Keratinocyte (primary cell): Measurements from ENCODE around the gene PRAMEF11. TPM values are rescaled to one million over a fixed set of nuclear protein-coding genes. Genes with fewer than 3 reads are reported as not detected.

Source experiments
- DNase-seq: peaks from one replicate; pipeline ENCODE4 v3.0.0-alpha.2; 2011; ENCODE audit warnings: low read depth, missing footprints, low spot score
- FAIRE-seq: peaks from 2 replicates; lab custom pipeline; 2011; peaks lifted over from hg19 to GRCh38; lab: Jason Lieb, UNC
- H2AFZ ChIP-seq: 2 replicates; pipeline ENCODE4 v1.6.0; 2012; ENCODE audit warnings: low read length, control low read depth, inconsistent platforms; ENCODE audit not compliant: control insufficient read depth
- H3K27ac ChIP-seq: 2 replicates; pipeline ENCODE4 v1.5.1; 2011; ENCODE audit warnings: low read length; ENCODE audit not compliant: control insufficient read depth, insufficient read depth
- H3K27me3 ChIP-seq: 3 replicates; pipeline ENCODE4 v1.6.0; 2011; ENCODE audit warnings: low read length; ENCODE audit not compliant: control insufficient read depth, insufficient read depth; ENCODE audit errors: extremely low read depth
- H3K36me3 ChIP-seq, 2 experiments: 2 replicates in 1 of 2; 3 replicates in 1 of 2; pipeline ENCODE4 v1.5.1; 2011; ENCODE audit warnings: low read length in 2 of 2, mild to moderate bottlenecking in 1 of 2; ENCODE audit not compliant: control insufficient read depth in 2 of 2, insufficient read depth in 2 of 2; ENCODE audit errors: extremely low read depth in 1 of 2
- H3K4me1 ChIP-seq: 3 replicates; pipeline ENCODE4 v1.5.1; 2011; ENCODE audit warnings: low read length; ENCODE audit not compliant: control insufficient read depth, insufficient read depth; ENCODE audit errors: extremely low read depth
- H3K4me2 ChIP-seq: 3 replicates; pipeline ENCODE4 v1.6.0; 2011; ENCODE audit warnings: low read depth, low read length; ENCODE audit not compliant: control insufficient read depth, insufficient read depth; ENCODE audit errors: extremely low read depth
- H3K4me3 ChIP-seq, 3 experiments: fragments of 200-600 bp in 1 of 3; sonication (generic) in 1 of 3; 2 replicates in 2 of 3; 3 replicates in 1 of 3; pipeline ENCODE4 v1.5.1; 2011 to 2016; ENCODE audit warnings: low read length in 3 of 3, mild to moderate bottlenecking in 3 of 3, control low read depth in 2 of 3, inconsistent platforms in 1 of 3, low read depth in 1 of 3, mixed read lengths in 1 of 3, mixed run types in 1 of 3, moderate library complexity in 1 of 3; ENCODE audit not compliant: control insufficient read depth in 2 of 3, insufficient read depth in 2 of 3; ENCODE audit errors: extremely low read depth in 1 of 3
- H3K79me2 ChIP-seq: 2 replicates; pipeline ENCODE4 v1.6.0; 2012; ENCODE audit warnings: low read length; ENCODE audit not compliant: control insufficient read depth, insufficient read depth
- H3K9ac ChIP-seq: 3 replicates; pipeline ENCODE4 v1.6.0; 2011; ENCODE audit warnings: low read length; ENCODE audit not compliant: control insufficient read depth, insufficient read depth; ENCODE audit errors: extremely low read depth
- H3K9me1 ChIP-seq: 3 replicates; pipeline ENCODE4 v1.6.0; 2011; ENCODE audit warnings: low read length; ENCODE audit not compliant: control insufficient read depth, insufficient read depth; ENCODE audit errors: extremely low read depth
- H3K9me3 ChIP-seq: 2 replicates; pipeline ENCODE4 v1.5.1; 2012; ENCODE audit warnings: low read depth, low read length; ENCODE audit not compliant: control insufficient read depth
- H4K20me1 ChIP-seq: 3 replicates; pipeline ENCODE4 v1.6.0; 2011; ENCODE audit warnings: low read length; ENCODE audit not compliant: control insufficient read depth, insufficient read depth; ENCODE audit errors: extremely low read depth
- CTCF ChIP-seq, 3 experiments: IDR thresholded peaks in 1 of 3; conservative IDR thresholded peaks in 1 of 3; optimal IDR thresholded peaks in 1 of 3; 2 replicates in 2 of 3; 3 replicates in 1 of 3; pipeline versions ENCODE3 to v1.5.1; 2011; ENCODE audit warnings: low read length in 3 of 3, mild to moderate bottlenecking in 3 of 3, moderate library complexity in 2 of 3, control low read depth in 1 of 3, inconsistent platforms in 1 of 3; ENCODE audit not compliant: insufficient read depth in 2 of 3; ENCODE audit errors: extremely low read depth in 1 of 3
- EZH2 ChIP-seq: IDR thresholded peaks from one replicate; pipeline ENCODE4 v1.6.1; 2012; ENCODE audit warnings: inconsistent platforms, mild to moderate bottlenecking, low read length, moderate library complexity
- dilution Hi-C: fragments of 300-500 bp; cut with MboI; formaldehyde crosslinking; loops from one replicate; pipeline ENCODE4 v1.7.0; 2020; ENCODE audit warnings: low sequenced_read_pairs; ENCODE audit not compliant: extremely low pct_ligation_motif_present
- polyA plus RNA-seq, 5 experiments: library from polyadenylated mRNA; depleted of rRNA in 3 of 5; stranded (reverse) in 3 of 5; stranded (forward) in 1 of 5; unstranded in 1 of 5; fragments of >200 nt; gene quantifications; 1 replicate in 1 of 5; 2 replicates in 3 of 5; 3 replicates in 1 of 5; pipeline versions ENCODE4 v1.2.1 to v1.2.3, GENCODE V29; 2011 to 2012; ENCODE audit warnings: missing spikeins in 2 of 5, low read depth in 1 of 5, low replicate concordance in 1 of 5

Gene PRAMEF11
- polyA plus RNA-seq, 1 donor (not counting 4 experiments of a cell fraction or from before 2014, with no cell fraction given): not detected

GRCh38 chr1:12775443-12775842 lies 55.8 kb downstream of the PRAMEF11 start:
- H3K4me2 ChIP-seq: no peak overlapping the region
- H3K4me3 ChIP-seq: no peak overlapping the region
- dilution Hi-C loops: no loop called here
- H4K20me1 ChIP-seq: no peaks in the 10 kb centered on the region
- no peak for FAIRE-seq
- TF ChIP-seq CTCF (optimal IDR thresholded peaks at IDR 0.05 in 1 of 3, IDR thresholded peaks at IDR 0.05 in 1 of 3, conservative IDR thresholded peaks at IDR 0.05 in 1 of 3; ENCODE audit: extremely low read depth in 1 of 3, insufficient read depth in 2 of 3, low read length in 3 of 3) (no peak), EZH2 (no peak)
- H3K36me3 ChIP-seq: no peaks in the 10 kb centered on the region
- no peak overlapping the region for H3K27ac ChIP-seq
- H3K79me2 ChIP-seq: no peaks in the 10 kb centered on the region
- no peaks in the 10 kb centered on the region for H3K4me1 ChIP-seq
- H3K9me1 ChIP-seq: no peaks in the 10 kb centered on the region
- H3K9me3 ChIP-seq: no peaks in the 10 kb centered on the region
- no peak overlapping the region for H2AFZ ChIP-seq
- DNase-seq: no peak
- no peak overlapping the region for H3K9ac ChIP-seq
- no peaks in the 10 kb centered on the region for H3K27me3 ChIP-seq

GRCh38 chr1:12774801-12775345 lies 56.3 kb downstream of the PRAMEF11 start:
- TF ChIP-seq EZH2 (no peak), CTCF (optimal IDR thresholded peaks at IDR 0.05 in 1 of 3, IDR thresholded peaks at IDR 0.05 in 1 of 3, conservative IDR thresholded peaks at IDR 0.05 in 1 of 3; ENCODE audit: extremely low read depth in 1 of 3, insufficient read depth in 2 of 3, low read length in 3 of 3) (no peak)
- no peaks in the 10 kb centered on the region for H3K79me2 ChIP-seq
- no peaks in the 10 kb centered on the region for H3K9me1 ChIP-seq
- no peak for DNase-seq
- no peaks in the 10 kb centered on the region for H4K20me1 ChIP-seq
- no peak overlapping the region for H3K4me3 ChIP-seq
- dilution Hi-C loops: no loop called here
- no peak for FAIRE-seq
- H3K9ac ChIP-seq: no peak overlapping the region
- H3K27ac ChIP-seq: no peak overlapping the region
- no peaks in the 10 kb centered on the region for H3K27me3 ChIP-seq
- H3K36me3 ChIP-seq: no peaks in the 10 kb centered on the region
- no peaks in the 10 kb centered on the region for H3K4me1 ChIP-seq
- no peak overlapping the region for H3K4me2 ChIP-seq
- H2AFZ ChIP-seq: no peak overlapping the region
- H3K9me3 ChIP-seq: no peaks in the 10 kb centered on the region

Other genes starting within 250 kb of the PRAMEF11 start
- gene DHRS3, start 213.2 kb downstream of the PRAMEF11 start, polyA plus RNA-seq: 10.7 to 15.3 TPM (median 14.1 TPM) in 3 replicates
- not detected in 3 replicates for gene AADACL4, start 187.3 kb downstream of the PRAMEF11 start, polyA plus RNA-seq
- gene AADACL3, start 115.3 kb downstream of the PRAMEF11 start, polyA plus RNA-seq: 0.03 TPM in 1 of 3 replicates, not detected in the others
- gene CFAP107, start 85.2 kb downstream of the PRAMEF11 start, polyA plus RNA-seq: not detected in 3 replicates
- not detected in 3 replicates for gene PRAMEF12, start 57.7 kb downstream of the PRAMEF11 start, polyA plus RNA-seq
- not detected in 3 replicates for gene PRAMEF1, start 40.0 kb downstream of the PRAMEF11 start, polyA plus RNA-seq
- gene HNRNPCL1, start 17.3 kb upstream of the PRAMEF11 start, polyA plus RNA-seq: not detected in 3 replicates
- gene PRAMEF2, start 25.7 kb upstream of the PRAMEF11 start, polyA plus RNA-seq: not detected in 3 replicates
- gene PRAMEF4, start 54.8 kb upstream of the PRAMEF11 start, polyA plus RNA-seq: not detected in 3 replicates
- gene PRAMEF10, start 66.9 kb upstream of the PRAMEF11 start, polyA plus RNA-seq: not detected in 3 replicates
- gene PRAMEF7, start 85.2 kb upstream of the PRAMEF11 start, polyA plus RNA-seq: not detected in 3 replicates
- not detected in 3 replicates for gene PRAMEF6, start 116.2 kb upstream of the PRAMEF11 start, polyA plus RNA-seq
- not detected in 3 replicates for gene PRAMEF27, start 225.2 kb upstream of the PRAMEF11 start, polyA plus RNA-seq
- not detected in 3 replicates for gene HNRNPCL3, start 229.4 kb upstream of the PRAMEF11 start, polyA plus RNA-seq
- not detected in 3 replicates for gene PRAMEF25, start 239.4 kb upstream of the PRAMEF11 start, polyA plus RNA-seq